Activated CD8-positive, alpha-beta T cell treated with anti-CD3 and anti-CD28 coated beads for 36 hours (primary cell): Measurements from ENCODE around the gene SLC19A1. TPM values are rescaled to one million over a fixed set of nuclear protein-coding genes. Genes with fewer than 3 reads are reported as not detected.

Experiments used
- ATAC-seq: fragments of 200-7000 bp; cut with Tn5 transposase; one replicate; pipeline ENCODE4 v1.10.0; 2021; ENCODE audit warnings: mild to moderate bottlenecking, moderate library complexity
- CTCF ChIA-PET: fragments of 350-600 bp; sonication (Branson Sonifier 250); formaldehyde crosslinking; loops from one replicate; lab custom pipeline; 2021; ENCODE audit warnings: antibody characterized with exemption; lab: Charles Lee
- POLR2A ChIA-PET: fragments of 350-600 bp; sonication (Branson Sonifier 250); formaldehyde crosslinking; loops from one replicate; lab custom pipeline; 2021; ENCODE audit warnings: antibody characterized with exemption; lab: Charles Lee
- DNase-seq: peaks from one replicate; pipeline ENCODE4 v3.0.0-alpha.2; 2020
- H3K27ac Mint-ChIP-seq: one replicate; pipeline ENCODE4 v1.8.0; 2021; ENCODE audit warnings: mild to moderate bottlenecking, mixed read lengths
- H3K27me3 Mint-ChIP-seq: one replicate; pipeline ENCODE4 v1.8.0; 2021; ENCODE audit warnings: mixed read lengths
- H3K36me3 Mint-ChIP-seq: one replicate; pipeline ENCODE4 v1.8.0; 2021; ENCODE audit warnings: low read depth, mixed read lengths
- H3K4me1 Mint-ChIP-seq: one replicate; pipeline ENCODE4 v1.8.0; 2021; ENCODE audit warnings: low read depth, mixed read lengths
- H3K4me3 Mint-ChIP-seq: one replicate; pipeline ENCODE4 v1.8.0; 2021; ENCODE audit warnings: mild to moderate bottlenecking, moderate library complexity, mixed read lengths
- H3K9me3 Mint-ChIP-seq: one replicate; pipeline ENCODE4 v1.8.0; 2021; ENCODE audit warnings: mixed read lengths
- CTCF ChIP-seq: fragments of 200-600 bp; IDR thresholded peaks from one replicate; pipeline ENCODE4 v1.8.0; 2022; ENCODE audit warnings: antibody characterized with exemption, mild to moderate bottlenecking
- intact Hi-C: fragments of 100-400 bp; cut with micrococcal nuclease; formaldehyde crosslinking; loops from one replicate; pipeline ENCODE4 v1.10.0; 2022
- total RNA-seq, 2 experiments: library from RNA; stranded (reverse); gene quantifications; one replicate each; pipeline ENCODE4 v1.2.3, GENCODE V29; 2021

The SLC19A1 gene
- total RNA-seq, 2 experiments from 2014 or later = 40.1 to 46.1 TPM

DNA sequence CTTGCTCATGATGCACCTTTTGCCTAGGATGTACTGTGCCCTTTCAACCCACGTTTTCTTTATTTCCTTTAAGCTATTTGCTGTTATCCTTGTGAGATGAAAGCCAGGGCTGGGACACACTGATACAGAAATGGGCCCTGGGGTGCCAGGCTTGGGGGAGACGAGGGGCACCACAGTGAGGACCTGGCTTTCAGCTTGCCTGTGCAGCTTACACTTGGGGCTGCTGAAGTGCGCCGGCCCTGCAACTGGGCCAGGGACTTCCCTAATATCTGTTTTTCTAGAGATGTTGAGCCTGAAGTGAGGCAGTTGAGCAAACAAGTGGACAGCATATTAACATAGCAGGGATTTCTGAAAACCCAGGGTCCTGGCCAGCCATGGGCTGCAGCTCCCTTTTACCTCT, 42.5 kb upstream of the SLC19A1 start:
- Mint-ChIP-seq H3K27me3 (peaks cover 17% of the 10 kb centered on the region), H3K36me3 (peaks cover 7% of the 10 kb centered on the region), H3K4me1 (peaks cover 10% of the 10 kb centered on the region), H3K27ac (no peak overlapping the region), H3K9me3 (peaks cover 23% of the 10 kb centered on the region), H3K4me3 (no peak overlapping the region)
- TF ChIP-seq CTCF = no peak
- ChIA-PET POLR2A (interaction anchor here (0.6 kb wide), 1 partner anchor 302 kb away, joined by 3 read pairs; no protein-coding TSS in a partner anchor), CTCF (interaction anchor here (1.3 kb wide), 1 partner anchor 12 kb away, joined by 3 read pairs; no protein-coding TSS in a partner anchor)
- intact Hi-C loops = no loop called here
- ATAC-seq (no peak), DNase-seq (no peak)

DNA sequence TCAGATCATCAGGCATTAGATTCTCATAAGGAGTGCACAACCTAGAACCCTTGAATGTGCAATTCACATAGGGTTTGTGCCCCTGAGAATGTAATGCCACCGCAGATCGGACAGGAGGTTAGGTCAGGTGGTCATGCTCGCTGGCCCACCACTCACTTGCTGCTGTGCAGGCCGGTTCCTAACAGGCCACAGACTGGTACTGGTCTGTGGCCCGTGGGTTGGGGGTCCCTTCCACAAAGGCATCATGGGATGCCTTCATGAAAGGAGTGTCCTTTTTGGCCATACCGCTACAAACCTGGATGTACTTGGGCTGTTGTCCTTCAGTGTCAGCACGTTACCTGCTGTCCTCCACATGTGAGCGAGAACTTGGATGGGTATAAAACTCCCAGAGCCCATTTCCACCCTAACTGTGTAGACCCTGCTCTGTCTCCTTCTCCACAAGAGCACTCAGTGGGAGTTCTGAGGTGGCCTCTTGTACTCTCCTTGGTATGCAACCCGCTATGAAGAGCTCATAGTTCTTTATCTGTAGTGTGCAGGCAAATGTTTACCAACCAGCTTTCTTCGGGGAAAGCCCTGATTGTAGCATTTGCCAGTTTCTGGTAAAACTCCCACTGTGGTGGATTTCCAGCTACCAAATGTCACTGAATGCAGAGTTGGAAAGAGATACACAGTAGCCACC, 41.7 kb upstream of the SLC19A1 start:
- Mint-ChIP-seq H3K4me3 (no peak overlapping the region), H3K9me3 (peaks cover 23% of the 10 kb centered on the region), H3K4me1 (peaks cover 8% of the 10 kb centered on the region), H3K36me3 (peaks cover 7% of the 10 kb centered on the region), H3K27ac (no peak overlapping the region), H3K27me3 (peaks cover 17% of the 10 kb centered on the region)
- ATAC-seq (no peak), DNase-seq (no peak)
- POLR2A ChIA-PET = interaction anchor here (0.6 kb wide), 1 partner anchor 303 kb away, joined by 3 read pairs; no protein-coding TSS in a partner anchor
- intact Hi-C loops = no loop called here
- CTCF ChIA-PET = no interaction called here
- TF ChIP-seq CTCF = no peak

DNA sequence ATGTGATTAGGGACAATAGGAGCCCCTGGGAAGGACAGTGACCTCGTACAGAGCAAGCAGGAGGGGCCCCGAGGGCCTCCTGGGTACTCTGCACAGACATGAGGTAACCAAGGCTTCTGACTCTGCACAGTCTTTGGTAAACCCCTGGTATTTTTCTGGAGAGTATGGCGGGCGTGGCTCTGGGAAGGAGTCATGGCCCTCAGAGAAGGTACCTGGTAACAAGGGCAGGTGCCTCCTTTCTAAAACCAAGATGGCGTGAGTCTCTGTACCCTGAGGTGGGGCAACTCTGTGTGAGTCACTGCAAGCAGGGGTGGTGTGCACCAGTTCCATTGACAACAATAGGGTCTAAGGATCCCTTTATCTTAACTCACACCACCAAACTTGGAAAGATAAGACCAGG, 39.9 kb upstream of the SLC19A1 start:
- peaks cover 8% of the 10 kb centered on the region for H3K27me3 Mint-ChIP-seq
- no peak overlapping the region for H3K27ac Mint-ChIP-seq
- ChIA-PET POLR2A (no interaction called here), CTCF (no interaction called here)
- no peak for TF ChIP-seq CTCF
- DNase-seq (no peak), ATAC-seq (no peak)
- H3K9me3 Mint-ChIP-seq = peaks cover 16% of the 10 kb centered on the region
- no peaks in the 10 kb centered on the region for H3K4me1 Mint-ChIP-seq
- H3K4me3 Mint-ChIP-seq = no peak overlapping the region
- intact Hi-C loops = no loop called here
- peaks cover 4% of the 10 kb centered on the region for H3K36me3 Mint-ChIP-seq

DNA sequence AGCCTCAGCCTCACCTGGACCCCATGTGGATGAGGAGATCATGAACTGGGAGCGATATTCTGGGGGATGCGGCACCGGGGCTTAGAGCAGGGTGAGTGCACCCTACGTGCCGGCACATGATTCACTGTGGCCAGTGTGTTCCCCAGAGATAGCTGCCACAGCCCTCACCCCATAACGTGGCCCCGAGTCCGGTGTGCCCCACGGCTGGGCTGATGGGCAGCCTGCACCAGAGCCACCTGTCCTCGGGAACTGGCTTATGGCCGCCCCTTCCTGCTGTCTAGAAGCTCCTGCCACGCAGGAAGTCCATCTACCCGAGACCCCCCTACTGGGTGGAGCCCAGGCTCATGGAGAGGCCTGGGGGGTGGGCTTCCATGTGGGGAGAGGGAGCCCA, 39.1 kb upstream of the SLC19A1 start:
- Mint-ChIP-seq H3K4me1 (no peaks in the 10 kb centered on the region), H3K27me3 (peaks cover 3% of the 10 kb centered on the region), H3K27ac (no peak overlapping the region), H3K9me3 (peaks cover 8% of the 10 kb centered on the region), H3K36me3 (no peaks in the 10 kb centered on the region), H3K4me3 (no peak overlapping the region)
- TF ChIP-seq CTCF = no peak
- ATAC-seq = no peak
- intact Hi-C loops = no loop called here
- POLR2A ChIA-PET = no interaction called here
- CTCF ChIA-PET = no interaction called here
- DNase-seq = no peak

DNA sequence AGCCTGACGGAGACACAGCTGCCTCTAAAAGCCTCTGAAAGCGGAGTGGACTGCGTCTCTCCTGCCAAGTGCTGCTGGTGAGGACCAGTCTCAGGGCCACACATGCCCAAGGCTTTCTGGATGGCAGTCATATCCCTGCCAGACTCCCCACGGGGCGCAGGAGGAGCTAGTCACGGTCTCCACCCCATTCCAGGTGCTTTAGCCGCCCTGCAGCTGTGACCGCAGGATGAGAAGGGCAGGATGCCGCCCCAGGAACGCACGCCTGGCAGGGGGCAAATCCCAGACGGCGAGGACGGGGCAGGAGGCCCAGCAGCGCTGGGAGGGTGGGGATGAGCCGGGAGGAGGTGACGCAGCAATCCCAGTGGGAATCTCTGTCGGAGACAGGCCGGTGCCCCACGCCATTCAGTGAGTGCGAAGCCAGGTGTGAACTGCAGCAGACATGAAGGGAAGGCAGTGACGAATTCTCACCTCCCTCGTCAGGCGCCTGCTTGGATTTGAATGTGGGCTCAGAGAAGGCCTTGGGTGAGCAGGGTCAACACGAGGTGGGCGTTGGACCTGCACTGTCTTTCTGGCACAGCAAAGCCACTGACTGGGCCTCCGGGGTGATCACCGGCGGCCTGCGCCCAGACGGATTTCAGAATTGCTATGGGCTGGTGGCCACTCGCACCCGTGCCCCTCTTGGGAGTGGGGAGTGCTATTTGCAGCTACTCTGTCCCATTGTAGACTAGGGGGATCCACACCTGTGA, 38.5 kb upstream of the SLC19A1 start:
- intact Hi-C loops = no loop called here
- no peak for DNase-seq
- H3K9me3 Mint-ChIP-seq = peaks cover 3% of the 10 kb centered on the region
- H3K4me3 Mint-ChIP-seq = no peak overlapping the region
- no peaks in the 10 kb centered on the region for H3K27me3 Mint-ChIP-seq
- ATAC-seq = no peak
- TF ChIP-seq CTCF = no peak
- H3K27ac Mint-ChIP-seq = no peak overlapping the region
- no peaks in the 10 kb centered on the region for H3K4me1 Mint-ChIP-seq
- CTCF ChIA-PET = no interaction called here
- POLR2A ChIA-PET = no interaction called here
- H3K36me3 Mint-ChIP-seq = no peaks in the 10 kb centered on the region
